Measurements from ENCODE around the gene PRKACB. TPM values are rescaled to one million over a fixed set of nuclear protein-coding genes. Genes with fewer than 3 reads are reported as not detected.
A peak's percentile ranks its signal among the peaks of the same experiment; 100 is the strongest.
"Not testable (repeated sequence)": the region's sequence is repeated elsewhere in the genome, so short reads cannot be mapped to it uniquely, and the experiment has no call there.

The PRKACB gene
- total RNA-seq, 3 donors from 2014 or later (not counting 1 experiment from before 2014, with no cell fraction given), result 111 to 148 (median 140) TPM

DNA sequence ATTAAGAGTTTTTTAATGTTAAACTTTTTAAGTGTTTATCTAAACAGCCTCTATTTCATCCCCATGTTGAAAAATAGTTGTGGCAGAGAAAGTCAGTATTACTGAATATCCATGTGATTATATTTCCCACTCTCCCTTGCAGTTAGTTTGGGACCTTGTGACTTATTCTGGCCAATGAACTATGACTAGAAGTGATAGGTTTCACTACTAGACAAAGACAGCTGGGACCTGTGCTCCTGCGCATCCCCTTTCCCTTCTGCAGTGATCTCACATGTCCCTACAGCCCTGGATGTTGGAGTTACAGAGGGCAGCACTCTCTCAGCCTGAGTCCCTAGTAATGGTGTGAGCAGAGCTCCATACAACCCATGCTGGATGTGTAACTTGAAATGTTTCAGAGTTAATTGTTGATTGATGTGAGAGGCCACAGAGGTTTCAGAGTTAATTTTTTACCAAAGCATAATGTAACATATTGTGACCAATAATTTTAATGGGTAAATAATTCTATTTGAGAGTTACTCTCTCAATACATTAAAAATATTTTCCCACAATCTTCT, 138.8 kb downstream of the PRKACB start:
- Histone ChIP-seq H3K36me3 (ENCODE audit: control insufficient read depth, insufficient read depth, low read length) (no peaks in the 10 kb centered on the region), H3K27ac (ENCODE audit: low read length) (no peak overlapping the region), H3K9me3 (ENCODE audit: control insufficient read depth, insufficient read depth, low read length) (peaks cover 7% of the 10 kb centered on the region), H3K4me3 (ENCODE audit: low read length) (no peak overlapping the region), H3K4me1 (ENCODE audit: control insufficient read depth, insufficient read depth, low read length) (no peaks in the 10 kb centered on the region), H3K27me3 (ENCODE audit: control insufficient read depth, insufficient read depth, low read length) (no peaks in the 10 kb centered on the region)
- intact Hi-C loops (cut with micrococcal nuclease), result no loop called here
- Mint-ChIP-seq H3K27me3 (ENCODE audit: low read depth in 2 of 2) (peaks cover 22 to 36% of the 10 kb centered on the region in 2 donors), H3K4me1 (no peaks in the 10 kb centered on the region), H3K4me3 (no peak overlapping the region), H3K27ac (no peak overlapping the region), H3K36me3 (peaks cover 33% of the 10 kb centered on the region), H3K9me3 (peaks cover 2 to 6% of the 10 kb centered on the region in 2 donors)
- TF ChIP-seq, protein P1, sequence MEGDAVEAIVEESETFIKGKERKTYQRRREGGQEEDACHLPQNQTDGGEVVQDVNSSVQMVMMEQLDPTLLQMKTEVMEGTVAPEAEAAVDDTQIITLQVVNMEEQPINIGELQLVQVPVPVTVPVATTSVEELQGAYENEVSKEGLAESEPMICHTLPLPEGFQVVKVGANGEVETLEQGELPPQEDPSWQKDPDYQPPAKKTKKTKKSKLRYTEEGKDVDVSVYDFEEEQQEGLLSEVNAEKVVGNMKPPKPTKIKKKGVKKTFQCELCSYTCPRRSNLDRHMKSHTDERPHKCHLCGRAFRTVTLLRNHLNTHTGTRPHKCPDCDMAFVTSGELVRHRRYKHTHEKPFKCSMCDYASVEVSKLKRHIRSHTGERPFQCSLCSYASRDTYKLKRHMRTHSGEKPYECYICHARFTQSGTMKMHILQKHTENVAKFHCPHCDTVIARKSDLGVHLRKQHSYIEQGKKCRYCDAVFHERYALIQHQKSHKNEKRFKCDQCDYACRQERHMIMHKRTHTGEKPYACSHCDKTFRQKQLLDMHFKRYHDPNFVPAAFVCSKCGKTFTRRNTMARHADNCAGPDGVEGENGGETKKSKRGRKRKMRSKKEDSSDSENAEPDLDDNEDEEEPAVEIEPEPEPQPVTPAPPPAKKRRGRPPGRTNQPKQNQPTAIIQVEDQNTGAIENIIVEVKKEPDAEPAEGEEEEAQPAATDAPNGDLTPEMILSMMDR (IDR thresholded peaks at IDR 0.05), result no peak
- DNase-seq (no peak), ATAC-seq (no peak)
- 100% methylated on average over 1 of the region's 1 CpG for WGBS (ENCODE audit: insufficient coverage)

DNA sequence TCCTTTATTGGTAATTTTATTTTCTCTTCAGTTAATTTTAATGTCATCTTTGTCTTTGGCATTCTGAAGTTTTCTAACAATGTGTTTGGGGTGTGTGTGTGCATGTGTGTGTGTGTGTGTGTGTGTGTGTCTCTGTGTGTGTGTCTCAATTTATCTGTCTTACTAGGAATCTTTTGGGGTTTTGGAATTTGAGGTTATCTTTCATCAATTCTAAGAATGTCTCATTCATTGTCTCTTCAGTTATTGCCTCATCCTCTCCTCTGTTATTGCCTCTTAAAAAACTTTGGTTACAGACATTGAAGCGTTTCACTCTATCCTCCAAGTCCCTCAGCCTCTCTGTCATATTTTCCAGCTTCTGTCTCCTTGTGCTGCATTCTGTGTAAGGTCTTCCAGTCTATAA, 139.3 kb downstream of the PRKACB start:
- H3K4me1 ChIP-seq (ENCODE audit: control insufficient read depth, insufficient read depth, low read length), result no peaks in the 10 kb centered on the region
- H3K27me3 Mint-ChIP-seq (ENCODE audit: low read depth in 2 of 2), result peaks cover 19 to 36% of the 10 kb centered on the region in 2 donors
- H3K36me3 ChIP-seq (ENCODE audit: control insufficient read depth, insufficient read depth, low read length), result no peaks in the 10 kb centered on the region
- H3K36me3 Mint-ChIP-seq, result peaks cover 35% of the 10 kb centered on the region
- H3K27me3 ChIP-seq (ENCODE audit: control insufficient read depth, insufficient read depth, low read length), result no peaks in the 10 kb centered on the region
- WGBS (ENCODE audit: insufficient coverage), result 94% methylated on average over 1 of the region's 1 CpG
- DNase-seq (no peak), ATAC-seq (no peak)
- H3K4me3 ChIP-seq (ENCODE audit: low read length), result no peak overlapping the region
- H3K4me3 Mint-ChIP-seq, result no peak overlapping the region
- no peak overlapping the region for H3K27ac ChIP-seq (ENCODE audit: low read length)
- intact Hi-C loops (cut with micrococcal nuclease), result no loop called here
- peaks cover 8% of the 10 kb centered on the region for H3K9me3 ChIP-seq (ENCODE audit: control insufficient read depth, insufficient read depth, low read length)
- H3K4me1 Mint-ChIP-seq, result no peaks in the 10 kb centered on the region
- H3K9me3 Mint-ChIP-seq, result peaks cover 2 to 6% of the 10 kb centered on the region in 2 donors
- no peak overlapping the region for H3K27ac Mint-ChIP-seq
- TF ChIP-seq, protein P1 (IDR thresholded peaks at IDR 0.05), result no peak

DNA sequence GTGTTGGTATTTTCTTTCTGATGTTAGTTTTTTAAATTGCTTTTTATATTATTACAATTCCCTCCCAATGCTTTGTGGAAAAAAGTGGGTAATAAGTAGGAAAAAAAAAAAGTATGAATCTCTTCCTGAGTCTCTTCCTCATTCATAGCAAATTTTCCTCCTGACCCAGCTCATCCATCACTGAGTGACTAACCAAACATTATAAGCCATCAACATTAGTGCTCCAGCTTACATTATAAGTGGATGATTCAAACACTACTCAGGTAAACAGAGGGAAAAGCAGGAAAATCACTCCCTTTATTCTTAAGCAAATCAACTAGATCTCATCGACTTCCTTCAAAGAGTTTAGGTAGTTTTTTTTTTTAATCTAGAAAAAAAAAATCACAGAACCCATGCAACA, 142.0 kb downstream of the PRKACB start:
- TF ChIP-seq, protein P1 (IDR thresholded peaks at IDR 0.05), result no peak
- H3K4me1 ChIP-seq (ENCODE audit: control insufficient read depth, insufficient read depth, low read length), result no peaks in the 10 kb centered on the region
- H3K27me3 Mint-ChIP-seq (ENCODE audit: low read depth in 2 of 2), result peaks cover 13 to 36% of the 10 kb centered on the region in 2 donors
- no peak overlapping the region for H3K27ac Mint-ChIP-seq
- peaks cover 2 to 9% of the 10 kb centered on the region in 2 donors for H3K9me3 Mint-ChIP-seq
- peaks cover 8% of the 10 kb centered on the region for H3K9me3 ChIP-seq (ENCODE audit: control insufficient read depth, insufficient read depth, low read length)
- intact Hi-C loops (cut with micrococcal nuclease), result no loop called here
- no peak overlapping the region for H3K4me3 ChIP-seq (ENCODE audit: low read length)
- H3K27me3 ChIP-seq (ENCODE audit: control insufficient read depth, insufficient read depth, low read length), result no peaks in the 10 kb centered on the region
- no peak overlapping the region for H3K4me3 Mint-ChIP-seq
- DNase-seq (no peak), ATAC-seq (no peak)
- peaks cover 35% of the 10 kb centered on the region for H3K36me3 Mint-ChIP-seq
- H3K4me1 Mint-ChIP-seq, result no peaks in the 10 kb centered on the region
- H3K36me3 ChIP-seq (ENCODE audit: control insufficient read depth, insufficient read depth, low read length), result no peaks in the 10 kb centered on the region
- no CpG with 5 or more reads among the region's 1 CpG for WGBS (ENCODE audit: insufficient coverage)
- no peak overlapping the region for H3K27ac ChIP-seq (ENCODE audit: low read length)

DNA sequence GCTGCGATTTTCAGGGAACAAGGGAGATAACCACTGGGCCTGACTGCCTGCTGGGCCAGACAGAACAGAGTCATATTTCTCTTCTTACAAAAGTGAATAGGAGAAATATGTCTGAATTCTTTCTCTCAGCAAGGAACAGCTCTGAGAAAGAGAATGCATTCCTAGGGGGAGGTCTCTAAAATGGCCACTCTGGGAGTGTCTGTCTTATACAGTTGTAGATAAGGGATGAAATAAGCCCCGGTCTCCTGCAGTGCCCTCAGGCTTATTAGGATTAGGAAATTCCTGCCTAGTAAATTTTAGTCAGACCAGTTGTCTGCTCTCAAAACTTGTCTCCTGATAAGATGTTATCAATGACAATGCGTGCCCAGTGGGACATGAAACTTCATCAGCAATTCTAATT, 143.3 kb downstream of the PRKACB start:
- Mint-ChIP-seq H3K27me3 (ENCODE audit: low read depth in 2 of 2) (peaks cover 12 to 43% of the 10 kb centered on the region in 2 donors), H3K36me3 (peaks cover 35% of the 10 kb centered on the region)
- H3K4me1 Mint-ChIP-seq; H3K27ac ChIP-seq (ENCODE audit: low read length); H3K4me3 ChIP-seq (ENCODE audit: low read length); H3K9me3 ChIP-seq (ENCODE audit: control insufficient read depth, insufficient read depth, low read length); H3K4me3 Mint-ChIP-seq; H3K27ac Mint-ChIP-seq; intact Hi-C loops (cut with micrococcal nuclease); ATAC-seq; H3K4me1 ChIP-seq (ENCODE audit: control insufficient read depth, insufficient read depth, low read length); H3K36me3 ChIP-seq (ENCODE audit: control insufficient read depth, insufficient read depth, low read length); H3K27me3 ChIP-seq (ENCODE audit: control insufficient read depth, insufficient read depth, low read length); H3K9me3 Mint-ChIP-seq: not testable (repeated sequence)
- 63% methylated on average over 3 of the region's 3 CpGs for WGBS (ENCODE audit: insufficient coverage)
- peak in 1 of 2 donors; percentile 3 for DNase-seq

Other genes with a start within 250 kb of the PRKACB start
- 1 to 10 TPM in 1 of 3 donors, under 1 TPM in 2; 0.21 to 4.4 (median 0.25) TPM for gene TTLL7, start 145.1 kb upstream of the PRKACB start, total RNA-seq
- gene SAMD13, start 157.4 kb downstream of the PRKACB start, total RNA-seq, result under 1 TPM in 1 of 3 donors, not detected in 2; 0.40 TPM